IMR-90 (cell line): Measurements from ENCODE around the gene CCDC137.

ENCODE experiments used
- CEBPB ChIP-seq: IDR thresholded peaks from 2 replicates; pipeline ENCODE4 v1.6.1; 2012; ENCODE audit warnings: low read depth, low read length, improper control_type of control experiment
- CHD1 ChIP-seq: IDR thresholded peaks from 2 replicates; pipeline ENCODE4 v1.6.1; 2012; ENCODE audit warnings: low read depth, low read length, improper control_type of control experiment
- FOS ChIP-seq: fragments of 150-350 bp; IDR thresholded peaks from 2 replicates; pipeline ENCODE4 v1.6.1; 2016; ENCODE audit warnings: low read depth, low read length
- MAFK ChIP-seq: IDR thresholded peaks from 2 replicates; pipeline ENCODE4 v1.6.1; 2012; ENCODE audit warnings: low read depth, low read length, improper control_type of control experiment
- MXI1 ChIP-seq: IDR thresholded peaks from 2 replicates; pipeline ENCODE4 v1.6.1; 2012; ENCODE audit warnings: low read depth, mild to moderate bottlenecking, low read length, moderate library complexity, borderline replicate concordance
- NFE2L2 ChIP-seq: fragments of 150-350 bp; IDR thresholded peaks from 2 replicates; pipeline ENCODE4 v1.6.1; 2016; ENCODE audit warnings: low read depth, mild to moderate bottlenecking, low read length
- POLR2A ChIP-seq: IDR thresholded peaks from 2 replicates; pipeline ENCODE4 v1.6.1; 2012; ENCODE audit warnings: mild to moderate bottlenecking, low read depth, low read length
- RAD21 ChIP-seq: IDR thresholded peaks from 2 replicates; pipeline ENCODE4 v1.6.1; 2012; ENCODE audit warnings: low read length, improper control_type of control experiment
- RCOR1 ChIP-seq: IDR thresholded peaks from 2 replicates; pipeline ENCODE4 v1.6.1; 2012; ENCODE audit warnings: mild to moderate bottlenecking, low read length, improper control_type of control experiment; ENCODE audit not compliant: insufficient replicate concordance
- RFX5 ChIP-seq: IDR thresholded peaks from 2 replicates; pipeline ENCODE4 v1.8.0; 2012; ENCODE audit warnings: low read depth, mild to moderate bottlenecking, low read length, moderate library complexity
- SMC3 ChIP-seq: fragments of 150-350 bp; IDR thresholded peaks from 2 replicates; pipeline ENCODE4 v1.6.1; 2016; ENCODE audit warnings: low read depth, mild to moderate bottlenecking, antibody characterized with exemption, low read length, moderate library complexity
- TF ChIP-seq, protein P1 (sequence below): conservative IDR thresholded peaks from 2 replicates; pipeline ENCODE4 v1.5.1; 2012; ENCODE audit warnings: mild to moderate bottlenecking, low read depth, low read length, improper control_type of control experiment
- TF ChIP-seq, protein P2 (sequence below): fragments of 150-350 bp; IDR thresholded peaks from 2 replicates; pipeline ENCODE4 v1.6.1; 2017; ENCODE audit warnings: mild to moderate bottlenecking, antibody characterized with exemption, low read length, low read depth

DNA sequence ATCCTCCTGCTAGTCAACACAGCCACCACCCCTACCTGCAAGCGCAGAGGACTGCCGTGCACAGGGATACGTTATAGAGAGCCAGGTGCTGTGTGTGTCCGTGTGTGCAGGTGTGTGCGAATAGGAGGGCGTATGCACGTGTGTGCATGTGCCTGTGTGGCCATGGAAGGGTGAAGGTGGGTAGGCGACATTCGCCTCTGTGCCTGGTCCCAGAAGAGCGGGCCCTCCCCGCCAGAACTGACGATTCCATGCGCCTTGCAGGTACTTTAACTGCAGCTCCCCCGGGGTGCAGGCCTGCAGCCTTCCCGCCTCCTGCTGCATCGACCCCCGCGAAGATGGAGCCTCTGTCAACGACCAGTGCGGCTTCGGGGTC, 18.9 kb upstream of the CCDC137 start:
- TF ChIP-seq, protein P1, sequence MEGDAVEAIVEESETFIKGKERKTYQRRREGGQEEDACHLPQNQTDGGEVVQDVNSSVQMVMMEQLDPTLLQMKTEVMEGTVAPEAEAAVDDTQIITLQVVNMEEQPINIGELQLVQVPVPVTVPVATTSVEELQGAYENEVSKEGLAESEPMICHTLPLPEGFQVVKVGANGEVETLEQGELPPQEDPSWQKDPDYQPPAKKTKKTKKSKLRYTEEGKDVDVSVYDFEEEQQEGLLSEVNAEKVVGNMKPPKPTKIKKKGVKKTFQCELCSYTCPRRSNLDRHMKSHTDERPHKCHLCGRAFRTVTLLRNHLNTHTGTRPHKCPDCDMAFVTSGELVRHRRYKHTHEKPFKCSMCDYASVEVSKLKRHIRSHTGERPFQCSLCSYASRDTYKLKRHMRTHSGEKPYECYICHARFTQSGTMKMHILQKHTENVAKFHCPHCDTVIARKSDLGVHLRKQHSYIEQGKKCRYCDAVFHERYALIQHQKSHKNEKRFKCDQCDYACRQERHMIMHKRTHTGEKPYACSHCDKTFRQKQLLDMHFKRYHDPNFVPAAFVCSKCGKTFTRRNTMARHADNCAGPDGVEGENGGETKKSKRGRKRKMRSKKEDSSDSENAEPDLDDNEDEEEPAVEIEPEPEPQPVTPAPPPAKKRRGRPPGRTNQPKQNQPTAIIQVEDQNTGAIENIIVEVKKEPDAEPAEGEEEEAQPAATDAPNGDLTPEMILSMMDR: no peak
- TF ChIP-seq SMC3 (no peak), POLR2A (no peak), RFX5 (no peak), MXI1 (no peak), NFE2L2 (no peak), MAFK (no peak), RCOR1 (no peak), CHD1 (no peak), CEBPB (no peak), FOS (no peak), RAD21 (no peak)
- TF ChIP-seq, protein P2, sequence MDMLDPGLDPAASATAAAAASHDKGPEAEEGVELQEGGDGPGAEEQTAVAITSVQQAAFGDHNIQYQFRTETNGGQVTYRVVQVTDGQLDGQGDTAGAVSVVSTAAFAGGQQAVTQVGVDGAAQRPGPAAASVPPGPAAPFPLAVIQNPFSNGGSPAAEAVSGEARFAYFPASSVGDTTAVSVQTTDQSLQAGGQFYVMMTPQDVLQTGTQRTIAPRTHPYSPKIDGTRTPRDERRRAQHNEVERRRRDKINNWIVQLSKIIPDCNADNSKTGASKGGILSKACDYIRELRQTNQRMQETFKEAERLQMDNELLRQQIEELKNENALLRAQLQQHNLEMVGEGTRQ: no peak
